Measurements from ENCODE around the gene GRIK4.

The GRIK4 gene

DNA sequence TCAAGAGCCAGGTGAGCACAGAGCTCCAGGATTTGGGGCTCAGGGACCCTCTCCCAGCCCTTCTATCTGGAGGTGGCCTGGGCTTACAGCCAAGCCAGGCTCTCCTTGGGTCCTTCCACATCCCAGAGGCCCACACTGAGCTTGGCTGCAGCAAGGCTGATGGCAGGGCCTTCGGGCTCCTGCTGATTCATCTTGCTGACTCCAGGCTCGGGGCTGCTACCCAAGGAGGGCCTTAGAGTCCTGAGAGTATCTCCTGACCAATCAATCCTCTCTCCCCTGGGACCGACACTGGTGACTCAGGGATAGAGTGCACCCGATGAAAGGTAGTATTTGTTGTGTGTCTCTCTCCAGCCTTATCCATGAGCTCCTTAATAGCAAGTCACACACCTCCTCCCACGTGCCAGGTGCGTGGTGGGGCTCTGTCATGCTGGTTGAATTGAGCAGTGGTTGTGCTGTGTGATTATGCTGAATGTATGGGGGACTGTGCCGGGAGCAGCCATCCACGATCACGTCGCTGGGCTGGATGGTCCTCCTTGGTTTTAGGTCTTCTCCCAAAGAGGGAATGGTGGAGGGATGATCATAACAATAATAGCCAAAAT is 62.3 kb downstream of the GRIK4 start:
- no peak for TF ChIP-seq CTCF (IDR thresholded peaks at IDR 0.05; ENCODE audit: low read depth, low read length, missing control alignments)
- no peak overlapping the region for H3K4me3 ChIP-seq (ENCODE audit: low read depth, low read length)
- no peak for DNase-seq (ENCODE audit: low read depth)

DNA sequence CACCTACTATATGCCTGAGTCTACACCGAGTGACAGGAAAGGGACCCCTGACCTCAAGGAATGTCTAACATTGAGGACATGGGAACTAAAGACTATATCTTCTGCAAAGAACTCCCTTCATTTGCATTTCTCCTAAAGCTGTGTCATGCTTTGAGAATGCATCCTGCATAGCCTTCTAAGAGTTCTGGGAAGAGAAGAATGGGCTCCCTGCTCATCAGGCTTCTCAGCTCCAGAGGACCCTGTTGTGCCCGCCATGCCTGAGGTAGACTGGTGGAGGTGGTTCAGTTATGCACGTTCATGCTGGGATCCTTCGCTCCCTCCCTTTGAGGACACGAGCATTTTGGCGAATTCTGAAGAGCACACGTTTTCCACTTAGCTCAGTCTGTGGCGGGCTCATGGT is 63.3 kb downstream of the GRIK4 start:
- DNase-seq (ENCODE audit: low read depth) = no peak
- no peak for TF ChIP-seq CTCF (IDR thresholded peaks at IDR 0.05; ENCODE audit: low read depth, low read length, missing control alignments)
- H3K4me3 ChIP-seq (ENCODE audit: low read depth, low read length) = no peak overlapping the region

DNA sequence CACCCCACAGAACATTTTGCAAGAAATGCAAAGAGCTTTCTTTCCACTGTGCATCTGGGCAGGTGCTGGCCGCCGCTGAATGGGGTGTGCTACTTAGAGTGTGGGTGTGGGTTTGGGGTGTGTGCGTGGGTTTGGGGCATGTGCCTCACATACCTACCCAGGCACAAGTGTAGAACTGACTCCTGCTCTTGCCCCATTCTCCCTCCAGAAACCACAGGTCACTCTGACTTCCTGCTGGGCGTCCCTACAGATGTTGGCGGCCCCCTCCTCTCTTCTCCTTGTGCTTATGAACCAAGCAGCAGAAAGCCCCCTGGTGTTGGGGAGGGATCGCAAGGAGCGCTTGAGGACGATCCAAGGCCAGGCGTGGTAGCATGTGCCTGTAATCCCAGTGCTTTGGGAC is 63.9 kb downstream of the GRIK4 start:
- no peak for TF ChIP-seq CTCF (IDR thresholded peaks at IDR 0.05; ENCODE audit: low read depth, low read length, missing control alignments)
- DNase-seq (ENCODE audit: low read depth) = no peak
- no peak overlapping the region for H3K4me3 ChIP-seq (ENCODE audit: low read depth, low read length)

DNA sequence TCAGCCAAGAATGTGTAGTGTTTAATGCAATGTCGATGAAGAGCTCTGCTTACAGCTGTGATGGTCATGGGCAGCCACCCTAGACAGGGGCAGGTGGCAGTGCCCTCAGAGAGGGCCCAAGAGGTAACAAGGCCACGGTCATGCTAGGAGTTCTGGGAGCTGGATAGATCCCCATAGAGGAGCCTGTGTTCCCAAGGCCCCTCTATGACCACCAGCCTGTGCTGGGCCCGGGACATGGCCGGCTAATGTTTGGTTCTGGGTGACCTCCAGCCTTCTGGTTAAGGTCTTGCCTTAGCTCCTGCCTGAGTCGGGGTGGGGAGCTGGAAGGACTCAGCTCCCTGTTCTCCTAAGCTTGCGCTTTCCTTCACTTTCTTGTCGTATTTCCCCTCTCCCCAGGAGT is 65.1 kb downstream of the GRIK4 start:
- H3K4me3 ChIP-seq (ENCODE audit: low read depth, low read length) = no peak overlapping the region
- no peak for DNase-seq (ENCODE audit: low read depth)
- no peak for TF ChIP-seq CTCF (IDR thresholded peaks at IDR 0.05; ENCODE audit: low read depth, low read length, missing control alignments)

DNA sequence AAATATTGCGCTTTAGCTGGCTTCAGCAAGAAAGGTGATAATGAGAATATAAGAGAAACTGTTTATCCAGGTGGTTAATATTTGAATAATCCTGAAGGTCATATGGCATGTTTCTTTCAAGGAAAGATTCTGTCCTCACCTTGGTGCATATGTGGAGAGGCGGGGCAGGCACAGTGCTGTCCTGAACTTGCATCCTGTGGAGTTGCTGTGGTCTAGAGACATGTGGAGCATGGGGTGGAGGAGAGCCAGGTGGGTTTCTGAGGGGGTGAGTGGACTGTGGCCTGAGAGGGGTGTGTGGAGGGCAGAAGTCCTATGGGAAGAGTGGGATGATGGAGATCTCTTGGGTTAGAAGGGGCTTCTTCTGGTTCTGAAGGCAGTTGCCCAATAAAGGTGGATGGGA is 65.5 kb downstream of the GRIK4 start:
- H3K4me3 ChIP-seq (ENCODE audit: low read depth, low read length) = no peak overlapping the region
- no peak for TF ChIP-seq CTCF (IDR thresholded peaks at IDR 0.05; ENCODE audit: low read depth, low read length, missing control alignments)
- DNase-seq (ENCODE audit: low read depth) = no peak

GRCh38 chr11:120577624-120578363 is 66.2 kb downstream of the GRIK4 start:
- no peak for DNase-seq (ENCODE audit: low read depth)
- TF ChIP-seq CTCF (IDR thresholded peaks at IDR 0.05; ENCODE audit: low read depth, low read length, missing control alignments) = no peak
- no peak overlapping the region for H3K4me3 ChIP-seq (ENCODE audit: low read depth, low read length)
